Activated T-cell treated with anti-CD3 and anti-CD28 coated beads, Interleukin-2, amount 50 U/mL, for 24 hours (primary cell): ENCODE results near the gene LRMDA.

Source experiments
- DNase-seq: peaks from one replicate; pipeline ENCODE4 v3.0.0-alpha.2; 2020
- H3K27ac Mint-ChIP-seq: 2 replicates; pipeline ENCODE4 v1.8.0; 2020; ENCODE audit warnings: mild to moderate bottlenecking, mixed read lengths
- H3K27me3 Mint-ChIP-seq: 2 replicates; pipeline ENCODE4 v1.8.0; 2020; ENCODE audit warnings: mixed read lengths
- H3K36me3 Mint-ChIP-seq: 2 replicates; pipeline ENCODE4 v1.8.0; 2020; ENCODE audit warnings: low read depth, mixed read lengths
- H3K4me1 Mint-ChIP-seq: 2 replicates; pipeline ENCODE4 v1.8.0; 2020; ENCODE audit warnings: low read depth, mixed read lengths
- H3K4me3 Mint-ChIP-seq: 2 replicates; pipeline ENCODE4 v1.8.0; 2020; ENCODE audit warnings: mild to moderate bottlenecking, moderate library complexity, mixed read lengths
- H3K9me3 Mint-ChIP-seq: 2 replicates; pipeline ENCODE4 v1.8.0; 2020; ENCODE audit warnings: mixed read lengths

Gene LRMDA

DNA sequence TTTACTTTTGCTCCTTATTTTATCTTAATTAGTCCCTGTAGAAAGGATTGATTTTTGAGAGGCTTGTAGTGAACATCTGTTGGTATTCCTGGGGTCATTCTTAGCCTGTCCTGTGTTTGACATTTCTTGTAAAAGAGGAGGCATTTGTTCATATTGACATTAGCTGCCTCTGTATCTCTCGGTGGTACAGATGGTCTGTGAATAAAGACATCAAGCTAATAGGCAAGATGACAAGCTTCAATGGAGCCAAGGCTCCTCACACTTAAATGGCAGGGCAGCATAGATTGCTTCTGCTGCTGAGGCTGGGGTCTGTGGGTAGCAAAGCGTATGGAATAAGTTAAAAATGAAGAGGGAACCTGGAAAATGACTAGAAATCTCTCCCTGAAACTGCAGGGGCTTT, 687.6 kb downstream of the LRMDA start:
- no peak overlapping the region for H3K27ac Mint-ChIP-seq
- no peaks in the 10 kb centered on the region for H3K4me1 Mint-ChIP-seq
- H3K4me3 Mint-ChIP-seq: no peak overlapping the region
- peaks cover 4% of the 10 kb centered on the region for H3K27me3 Mint-ChIP-seq
- DNase-seq: no peak
- no peaks in the 10 kb centered on the region for H3K9me3 Mint-ChIP-seq
- H3K36me3 Mint-ChIP-seq: no peaks in the 10 kb centered on the region

DNA sequence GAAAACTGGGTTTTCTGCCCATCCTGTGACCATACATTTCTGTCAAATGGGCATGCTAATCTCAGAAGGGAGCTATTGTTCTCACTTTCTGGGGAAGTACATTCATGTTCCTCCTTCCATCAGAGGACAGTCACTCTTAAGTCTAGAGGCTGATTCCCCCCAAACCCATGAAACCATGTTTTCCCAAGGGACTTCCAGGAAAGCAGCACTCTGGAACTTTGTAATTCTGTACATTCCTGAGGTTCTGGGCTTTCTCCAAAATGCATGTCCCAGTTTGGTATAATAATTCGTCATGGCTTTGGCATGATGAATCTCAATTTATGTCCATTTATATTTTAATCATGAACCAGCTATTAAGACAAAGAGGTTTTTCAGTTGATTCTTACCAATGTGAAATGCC, 688.1 kb downstream of the LRMDA start:
- H3K27me3 Mint-ChIP-seq: peaks cover 4% of the 10 kb centered on the region

DNA sequence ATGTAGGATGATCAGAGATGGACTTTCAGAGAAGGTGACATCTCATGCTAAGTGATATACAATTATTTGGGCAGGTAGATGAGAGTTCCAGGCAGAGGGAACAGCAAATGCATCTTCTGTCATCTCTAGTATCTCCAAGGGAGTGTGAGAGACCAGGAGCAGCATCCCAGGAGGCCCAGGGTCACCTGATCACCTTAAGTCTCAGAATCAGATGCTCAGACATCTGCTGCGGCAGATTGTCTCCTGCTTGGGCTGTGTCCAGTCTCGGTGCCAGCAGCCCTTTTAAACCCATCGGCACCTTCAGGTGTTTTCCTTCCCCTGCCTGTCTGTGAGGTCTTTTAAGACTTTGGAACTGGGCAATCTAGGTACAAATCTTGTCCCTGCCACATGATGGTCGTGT, 690.6 kb downstream of the LRMDA start:
- Mint-ChIP-seq H3K36me3 (no peaks in the 10 kb centered on the region), H3K4me3 (no peak overlapping the region), H3K27me3 (peaks cover 4% of the 10 kb centered on the region), H3K27ac (no peak overlapping the region), H3K4me1 (peaks cover 4% of the 10 kb centered on the region), H3K9me3 (no peaks in the 10 kb centered on the region)
- no peak for DNase-seq

More for the DNA sequence above, 688.1 kb downstream of the LRMDA start:
- Mint-ChIP-seq H3K4me1 (no peaks in the 10 kb centered on the region), H3K27ac (no peak overlapping the region), H3K36me3 (no peaks in the 10 kb centered on the region), H3K9me3 (no peaks in the 10 kb centered on the region), H3K4me3 (no peak overlapping the region)
- no peak for DNase-seq

DNA sequence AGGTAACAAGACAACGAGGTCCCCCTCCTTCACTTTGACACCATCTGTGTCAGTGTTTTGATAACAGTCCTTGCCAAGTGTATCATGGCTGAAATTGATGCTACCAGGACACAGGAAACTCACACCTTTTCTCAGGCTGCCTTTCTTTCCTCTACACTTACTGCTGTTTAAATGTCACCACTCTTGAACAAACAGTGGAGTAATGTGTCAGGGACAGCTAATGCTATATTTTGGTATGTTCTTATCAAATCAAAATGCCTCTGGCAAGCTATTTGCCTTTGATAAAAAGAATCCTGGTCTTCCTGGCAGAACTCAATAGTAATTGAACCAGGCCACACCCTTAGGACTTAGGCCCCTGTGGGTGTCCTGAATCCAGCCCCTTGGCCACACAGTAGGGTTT, 692.9 kb downstream of the LRMDA start:
- Mint-ChIP-seq H3K4me1 (peaks cover 10% of the 10 kb centered on the region), H3K36me3 (no peaks in the 10 kb centered on the region), H3K9me3 (no peaks in the 10 kb centered on the region), H3K4me3 (no peak overlapping the region), H3K27me3 (peaks cover 4% of the 10 kb centered on the region), H3K27ac (no peak overlapping the region)
- DNase-seq: no peak

DNA sequence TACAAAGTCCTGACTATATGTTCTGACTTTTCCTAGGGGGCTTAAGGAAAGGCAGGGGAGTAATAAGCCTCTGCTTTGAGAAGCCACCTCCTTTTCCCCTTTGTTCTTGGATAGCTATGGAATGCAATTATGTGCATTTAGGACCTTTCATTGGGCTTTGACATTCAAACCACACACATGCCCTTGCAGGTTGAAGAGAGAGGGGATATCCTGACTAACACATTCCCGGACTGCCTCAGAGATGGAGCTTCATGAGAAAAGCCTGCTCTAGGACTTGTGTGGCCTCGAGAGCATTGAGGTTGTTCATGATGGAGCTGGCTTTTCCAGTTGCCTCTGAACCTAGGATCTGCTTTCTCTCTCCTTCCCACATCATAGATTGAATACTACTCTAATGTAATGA, 694.5 kb downstream of the LRMDA start:
- Mint-ChIP-seq H3K4me3 (no peak overlapping the region), H3K4me1 (peaks cover 10% of the 10 kb centered on the region), H3K27ac (no peak overlapping the region), H3K9me3 (no peaks in the 10 kb centered on the region), H3K36me3 (no peaks in the 10 kb centered on the region), H3K27me3 (peaks cover 4% of the 10 kb centered on the region)
- DNase-seq: no peak

DNA sequence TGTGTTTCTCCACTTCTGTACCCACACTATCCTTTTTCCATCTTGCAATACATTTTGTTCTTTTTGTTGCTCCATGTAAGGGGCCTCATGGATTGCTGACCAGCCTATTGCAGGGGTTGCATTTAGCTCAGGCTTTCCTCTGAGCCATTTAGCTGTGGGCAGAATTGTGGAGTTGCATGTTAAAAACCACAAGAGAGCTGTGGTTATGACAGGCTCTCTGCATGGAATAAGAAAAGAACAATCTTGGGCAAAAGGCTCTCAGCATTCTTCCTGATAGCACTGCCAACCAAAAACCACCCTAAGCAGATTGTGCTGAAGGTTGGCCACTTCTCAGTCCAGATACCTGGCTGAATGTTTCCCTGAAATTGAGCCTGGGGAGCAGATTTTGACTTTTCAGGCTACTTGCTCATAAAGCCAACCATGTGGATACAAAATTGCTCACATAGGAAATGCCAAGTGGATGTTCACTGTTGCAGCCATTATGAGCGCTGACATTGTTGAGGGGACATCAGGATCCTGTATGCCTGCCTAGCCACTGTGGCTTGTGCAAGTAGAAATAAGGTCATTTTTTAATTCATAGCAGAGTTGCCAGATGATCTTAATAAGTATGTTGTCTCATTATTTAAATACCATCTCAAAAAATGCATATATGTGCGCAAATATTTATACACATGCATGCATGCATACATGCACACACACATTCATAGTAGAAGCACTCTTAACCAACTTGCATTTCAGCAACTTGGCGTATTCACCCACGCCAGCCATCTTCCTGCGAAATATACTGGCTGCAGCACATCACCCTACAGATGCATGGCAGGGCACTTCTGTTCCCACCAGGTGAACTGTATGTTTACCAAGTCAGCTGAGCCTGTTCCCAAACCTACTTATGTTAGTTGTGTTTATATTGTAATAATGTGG, 695.4 kb downstream of the LRMDA start:
- H3K27ac Mint-ChIP-seq: no peak overlapping the region
- H3K4me3 Mint-ChIP-seq: no peak overlapping the region
- peaks cover 10% of the 10 kb centered on the region for H3K4me1 Mint-ChIP-seq
- H3K9me3 Mint-ChIP-seq: no peaks in the 10 kb centered on the region
- H3K27me3 Mint-ChIP-seq: no peaks in the 10 kb centered on the region
- no peak for DNase-seq
- H3K36me3 Mint-ChIP-seq: no peaks in the 10 kb centered on the region

DNA sequence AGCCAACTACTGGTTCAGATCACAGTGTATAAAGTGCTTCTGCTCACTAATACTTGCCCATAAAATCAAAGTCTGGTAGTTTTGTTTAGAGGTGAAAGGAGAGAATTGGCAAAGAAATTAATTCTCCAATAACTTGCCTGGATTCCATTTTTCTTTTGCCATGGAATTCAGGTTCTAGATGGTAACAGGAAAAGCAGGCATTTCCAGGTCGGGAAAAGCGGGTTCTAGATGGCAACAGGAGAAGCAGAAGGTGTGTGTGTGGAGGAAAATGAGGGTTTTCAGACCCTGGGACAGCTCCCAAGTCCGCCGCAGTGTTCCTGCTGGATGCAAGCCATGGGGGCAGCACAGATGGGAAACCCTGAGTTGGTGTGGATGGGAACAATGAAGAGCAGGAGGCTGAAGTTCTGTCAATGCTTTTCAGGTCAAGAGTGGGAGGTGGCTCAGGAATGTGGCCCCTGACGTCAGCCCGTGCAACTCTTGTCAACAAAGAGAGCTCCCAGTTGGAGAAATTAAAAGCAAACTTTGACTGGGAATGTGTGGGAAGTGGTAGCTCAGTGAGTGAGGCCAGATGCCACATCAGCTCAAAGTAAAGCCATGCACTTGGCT, 696.7 kb downstream of the LRMDA start:
- Mint-ChIP-seq H3K27ac (no peak overlapping the region), H3K4me3 (no peak overlapping the region), H3K4me1 (peaks cover 10% of the 10 kb centered on the region), H3K9me3 (no peaks in the 10 kb centered on the region), H3K27me3 (no peaks in the 10 kb centered on the region), H3K36me3 (no peaks in the 10 kb centered on the region)
- no peak for DNase-seq

DNA sequence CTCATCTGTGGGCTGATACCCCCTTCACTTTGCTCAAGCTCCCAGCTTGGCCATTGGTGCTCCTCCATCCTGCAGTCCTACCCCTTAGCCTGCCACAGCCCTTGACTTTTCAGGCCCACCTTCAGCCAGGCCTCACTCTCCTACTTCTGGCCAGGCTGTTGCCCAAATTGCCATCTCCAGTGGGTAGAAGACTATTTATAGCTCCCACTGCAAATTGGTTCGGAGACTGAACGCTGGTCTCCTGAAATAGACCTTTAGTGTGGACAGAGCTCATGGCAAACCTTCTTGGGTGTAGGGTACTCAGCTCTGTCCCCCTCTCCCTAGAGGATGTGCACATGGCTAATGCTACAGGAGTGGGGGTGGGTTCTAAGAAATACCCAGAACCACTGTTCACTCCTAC, 697.8 kb downstream of the LRMDA start:
- no peak overlapping the region for H3K4me3 Mint-ChIP-seq
- H3K27ac Mint-ChIP-seq: no peak overlapping the region
- H3K9me3 Mint-ChIP-seq: no peaks in the 10 kb centered on the region
- H3K27me3 Mint-ChIP-seq: no peaks in the 10 kb centered on the region
- H3K36me3 Mint-ChIP-seq: no peaks in the 10 kb centered on the region
- DNase-seq: no peak
- H3K4me1 Mint-ChIP-seq: peaks cover 10% of the 10 kb centered on the region

DNA sequence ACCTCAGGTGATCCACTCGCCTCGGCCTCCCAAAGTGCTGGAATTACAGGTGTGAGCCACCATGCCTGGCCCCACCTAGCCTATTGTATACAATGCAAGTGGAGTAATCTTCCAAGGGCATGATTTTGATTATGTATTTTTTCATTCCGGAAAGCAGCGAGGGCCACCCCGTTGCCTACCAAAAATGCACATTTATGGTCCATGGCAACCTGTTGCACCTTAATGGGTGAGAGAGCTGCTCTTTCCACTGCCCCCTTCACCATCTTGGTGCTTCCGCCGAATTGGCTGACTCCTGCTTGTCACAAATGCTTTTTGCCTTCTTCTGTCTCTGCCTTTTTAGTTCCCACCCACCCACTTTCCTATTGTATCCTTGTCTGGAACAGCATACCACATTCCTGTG, 699.5 kb downstream of the LRMDA start:
- no peaks in the 10 kb centered on the region for H3K27me3 Mint-ChIP-seq
- no peaks in the 10 kb centered on the region for H3K36me3 Mint-ChIP-seq
- H3K9me3 Mint-ChIP-seq: no peaks in the 10 kb centered on the region
- peaks cover 10% of the 10 kb centered on the region for H3K4me1 Mint-ChIP-seq
- no peak overlapping the region for H3K27ac Mint-ChIP-seq
- H3K4me3 Mint-ChIP-seq: no peak overlapping the region
- DNase-seq: no peak

DNA sequence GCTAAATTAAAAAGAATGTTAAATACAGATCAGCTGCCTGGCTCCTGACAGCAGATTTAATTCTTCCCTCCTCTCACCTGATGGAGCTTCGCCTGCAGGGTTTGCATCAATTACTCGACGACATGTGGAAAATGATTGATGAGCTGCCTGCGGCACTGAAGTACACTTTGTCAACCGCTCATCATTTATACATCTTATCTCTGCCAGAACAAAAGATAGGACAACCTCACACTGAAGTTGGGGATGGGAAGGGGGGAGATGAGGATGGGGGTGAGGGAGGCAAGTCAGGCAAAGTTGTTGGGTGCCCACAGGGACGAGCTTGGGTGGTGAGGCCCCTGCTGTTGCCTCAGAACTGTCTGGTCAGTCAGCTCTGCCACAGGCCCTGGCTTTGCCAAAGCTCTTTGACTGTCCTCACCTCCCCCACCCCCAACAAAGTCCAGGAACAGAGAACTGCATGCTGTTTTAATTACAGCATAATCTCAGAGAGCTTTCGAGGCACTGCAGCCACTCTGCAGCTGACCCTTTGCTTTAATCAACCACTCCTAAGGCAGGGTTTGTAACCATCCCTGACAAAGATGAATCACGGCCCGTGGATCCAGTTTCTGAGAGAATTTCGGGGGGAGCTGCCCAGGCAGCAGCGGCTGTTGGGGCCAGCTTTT, 702.3 kb downstream of the LRMDA start:
- Mint-ChIP-seq H3K36me3 (no peaks in the 10 kb centered on the region), H3K27ac (no peak overlapping the region), H3K27me3 (no peaks in the 10 kb centered on the region), H3K4me1 (no peaks in the 10 kb centered on the region), H3K4me3 (no peak overlapping the region), H3K9me3 (no peaks in the 10 kb centered on the region)
- DNase-seq: no peak

DNA sequence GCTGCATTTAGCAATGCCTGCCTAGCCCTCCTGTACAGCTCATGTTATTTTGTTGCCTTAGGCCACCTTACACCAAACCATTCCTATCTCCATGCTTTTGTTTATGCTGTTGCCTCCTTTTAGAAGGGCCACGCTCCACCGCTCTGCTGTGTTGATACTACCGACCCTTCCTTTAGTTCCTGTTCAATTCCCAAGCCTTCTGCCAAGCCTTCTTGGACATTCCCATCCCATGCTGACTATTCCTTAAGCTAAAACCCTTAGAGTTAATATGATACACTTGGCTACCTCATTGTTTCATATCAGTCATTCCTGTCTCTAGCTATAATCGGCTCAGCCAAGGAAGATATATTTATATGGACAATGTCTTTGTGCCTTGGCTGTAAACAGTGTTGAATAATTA, 705.5 kb downstream of the LRMDA start:
- H3K27me3 Mint-ChIP-seq: no peaks in the 10 kb centered on the region
- H3K27ac Mint-ChIP-seq: no peak overlapping the region
- H3K4me3 Mint-ChIP-seq: no peak overlapping the region
- H3K9me3 Mint-ChIP-seq: no peaks in the 10 kb centered on the region
- DNase-seq: no peak
- H3K36me3 Mint-ChIP-seq: no peaks in the 10 kb centered on the region
- H3K4me1 Mint-ChIP-seq: peaks cover 14% of the 10 kb centered on the region

DNA sequence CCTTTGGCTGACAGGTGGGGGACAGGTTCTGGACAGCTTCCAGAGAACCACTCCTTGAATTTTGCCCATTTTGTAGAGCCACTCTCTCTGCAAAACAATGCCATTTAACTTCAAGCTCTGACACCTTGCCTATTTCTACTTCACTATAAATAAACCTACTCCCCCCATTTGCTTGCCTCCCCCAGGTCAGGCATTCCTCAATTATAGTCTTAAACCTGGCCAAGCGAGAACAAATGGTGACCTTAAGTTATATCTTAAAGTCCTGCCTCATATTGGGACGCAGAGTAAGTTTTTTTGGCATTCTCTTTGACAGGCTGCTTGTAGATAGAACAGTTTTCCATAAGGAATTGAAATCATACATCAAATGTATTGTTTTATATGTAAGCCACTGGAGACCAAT, 706.9 kb downstream of the LRMDA start:
- Mint-ChIP-seq H3K9me3 (no peaks in the 10 kb centered on the region), H3K27ac (no peak overlapping the region), H3K27me3 (no peaks in the 10 kb centered on the region), H3K4me3 (no peak overlapping the region), H3K36me3 (no peaks in the 10 kb centered on the region), H3K4me1 (peaks cover 14% of the 10 kb centered on the region)
- no peak for DNase-seq

DNA sequence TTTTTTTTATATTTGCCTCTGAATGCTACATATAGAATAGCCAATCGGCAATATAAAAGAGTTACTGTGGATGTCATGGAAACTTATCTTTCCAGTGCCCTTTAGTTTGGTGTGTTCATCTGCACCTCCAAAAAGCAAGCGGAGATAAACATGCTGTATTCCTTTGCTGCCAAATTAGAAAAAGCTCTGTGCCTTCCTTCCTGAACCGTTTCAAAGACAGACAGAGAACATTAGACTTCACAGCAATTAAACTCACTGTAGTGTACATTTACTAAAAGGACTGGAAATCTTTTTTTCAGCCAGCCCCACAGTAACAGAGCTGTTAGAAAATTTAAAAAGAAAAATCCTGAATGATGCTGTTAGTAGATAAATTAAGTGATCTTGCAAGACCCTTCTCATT, 707.5 kb downstream of the LRMDA start:
- no peaks in the 10 kb centered on the region for H3K27me3 Mint-ChIP-seq
- no peaks in the 10 kb centered on the region for H3K9me3 Mint-ChIP-seq
- no peak overlapping the region for H3K4me3 Mint-ChIP-seq
- H3K36me3 Mint-ChIP-seq: no peaks in the 10 kb centered on the region
- no peak for DNase-seq
- no peak overlapping the region for H3K27ac Mint-ChIP-seq
- peaks cover 14% of the 10 kb centered on the region for H3K4me1 Mint-ChIP-seq

DNA sequence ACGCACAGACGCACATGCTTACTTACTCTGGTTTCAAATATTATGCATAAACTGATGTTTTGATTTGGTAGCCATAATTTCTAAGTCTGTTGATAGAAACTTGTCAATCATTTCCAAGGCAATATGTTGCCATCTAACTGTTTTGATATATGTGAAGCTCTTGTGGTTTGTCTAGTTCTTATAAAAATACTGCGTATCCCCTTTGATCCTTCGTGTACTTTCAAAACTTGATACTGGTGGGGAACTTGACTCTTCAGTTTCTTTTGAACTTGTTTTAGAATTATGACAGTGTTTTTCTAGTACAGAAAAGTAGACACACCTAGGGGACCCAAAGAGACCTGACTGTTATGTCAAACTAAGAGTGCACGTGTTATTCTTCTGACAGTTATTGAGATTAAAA, 708.0 kb downstream of the LRMDA start:
- no peak for DNase-seq
- no peak overlapping the region for H3K27ac Mint-ChIP-seq
- peaks cover 14% of the 10 kb centered on the region for H3K4me1 Mint-ChIP-seq
- no peaks in the 10 kb centered on the region for H3K9me3 Mint-ChIP-seq
- H3K36me3 Mint-ChIP-seq: no peaks in the 10 kb centered on the region
- no peaks in the 10 kb centered on the region for H3K27me3 Mint-ChIP-seq
- no peak overlapping the region for H3K4me3 Mint-ChIP-seq

DNA sequence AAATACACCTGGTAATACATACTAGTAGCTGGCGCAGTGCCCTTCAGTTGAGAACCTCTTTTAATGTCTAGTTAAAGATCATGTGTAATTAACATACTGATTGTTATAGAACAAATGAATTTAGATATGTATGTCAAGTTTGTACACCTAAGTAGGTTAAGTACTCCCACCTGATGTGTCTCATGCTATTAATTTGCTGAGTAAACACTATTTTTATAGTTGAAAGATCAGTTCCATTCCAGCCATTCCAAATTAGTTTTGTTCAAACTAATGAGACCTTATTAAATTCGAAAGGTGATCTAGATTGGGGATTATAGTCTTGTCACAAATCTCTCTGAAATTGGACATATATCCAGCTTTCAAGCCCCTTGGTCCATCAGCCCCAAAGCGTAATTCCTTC, 710.0 kb downstream of the LRMDA start:
- no peak overlapping the region for H3K27ac Mint-ChIP-seq
- H3K4me3 Mint-ChIP-seq: no peak overlapping the region

More for the DNA sequence above, 710.0 kb downstream of the LRMDA start:
- no peaks in the 10 kb centered on the region for H3K9me3 Mint-ChIP-seq
- peaks cover 14% of the 10 kb centered on the region for H3K4me1 Mint-ChIP-seq
- DNase-seq: no peak
- no peaks in the 10 kb centered on the region for H3K27me3 Mint-ChIP-seq
- no peaks in the 10 kb centered on the region for H3K36me3 Mint-ChIP-seq
